KOPT-K1 (cell line): ENCODE measurements around the gene NIN.
"Not testable (repeated sequence)": the region's sequence is repeated elsewhere in the genome, so short reads cannot be mapped to it uniquely, and the experiment has no call there.

Experiments
- H3K27ac ChIP-seq: fragments of 200-600 bp; sonication (generic); 2 replicates; pipeline ENCODE4 v1.5.1; 2016; ENCODE audit warnings: antibody characterized with exemption, mild to moderate bottlenecking, low read depth, low read length; ENCODE audit not compliant: poor library complexity, severe bottlenecking
- H3K36me3 ChIP-seq: fragments of 200-600 bp; sonication (generic); 2 replicates; pipeline ENCODE4 v1.5.1; 2017; ENCODE audit warnings: antibody characterized with exemption, mild to moderate bottlenecking, low read length, moderate library complexity; ENCODE audit not compliant: insufficient read depth
- H3K9me3 ChIP-seq: fragments of 200-600 bp; sonication (generic); 2 replicates; pipeline ENCODE4 v1.5.1; 2017; ENCODE audit warnings: antibody characterized with exemption, low read length, mild to moderate bottlenecking; ENCODE audit not compliant: insufficient read depth, poor library complexity, severe bottlenecking

NIN gene

DNA sequence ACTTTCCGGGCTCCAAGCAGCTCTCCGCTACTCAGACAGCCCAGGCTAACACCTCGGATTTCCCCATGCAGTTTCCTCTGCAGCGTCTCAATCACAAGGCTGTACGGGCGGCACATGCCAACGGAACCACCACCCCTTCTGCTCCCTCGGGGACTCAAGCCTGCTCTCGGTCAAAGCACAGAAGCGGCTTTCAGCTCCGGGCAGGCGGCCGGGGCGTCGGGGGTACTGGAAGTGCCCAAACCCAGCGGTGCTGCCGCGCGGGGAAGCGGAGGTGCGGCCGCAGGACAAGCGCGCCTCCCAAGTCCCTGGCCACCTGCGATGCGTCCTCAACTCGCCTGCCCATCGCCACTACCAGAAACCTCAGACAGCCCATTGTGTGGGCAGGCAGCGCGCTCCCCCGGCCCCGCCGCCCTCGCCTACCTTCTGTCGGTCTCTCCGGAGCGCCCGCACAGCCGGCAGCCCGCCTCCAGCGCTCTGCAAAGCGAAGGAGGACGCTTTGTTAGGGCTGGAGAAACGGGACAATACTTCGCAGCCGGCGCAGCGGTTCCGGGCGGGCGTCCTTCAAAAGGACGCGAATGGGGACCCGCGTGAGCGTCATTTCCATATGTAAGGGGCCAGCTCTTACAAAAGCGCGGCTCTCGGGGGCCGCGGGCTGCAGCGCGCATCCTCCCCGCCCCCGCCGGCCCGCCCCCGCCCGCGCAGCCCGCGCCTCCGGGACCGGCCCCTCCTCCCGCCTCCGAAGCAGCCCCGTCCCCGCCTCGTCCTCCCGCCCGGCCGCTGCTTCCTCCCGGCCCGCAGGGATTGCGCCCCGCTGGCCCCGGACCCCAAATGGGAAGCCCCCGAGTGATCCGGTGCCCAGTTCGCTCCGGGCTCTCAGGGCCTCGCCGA, 674 bp downstream of the NIN start:
- Histone ChIP-seq H3K27ac (peak overlapping the region; percentile 50), H3K36me3 (no peaks in the 10 kb centered on the region), H3K9me3 (no peaks in the 10 kb centered on the region)

DNA sequence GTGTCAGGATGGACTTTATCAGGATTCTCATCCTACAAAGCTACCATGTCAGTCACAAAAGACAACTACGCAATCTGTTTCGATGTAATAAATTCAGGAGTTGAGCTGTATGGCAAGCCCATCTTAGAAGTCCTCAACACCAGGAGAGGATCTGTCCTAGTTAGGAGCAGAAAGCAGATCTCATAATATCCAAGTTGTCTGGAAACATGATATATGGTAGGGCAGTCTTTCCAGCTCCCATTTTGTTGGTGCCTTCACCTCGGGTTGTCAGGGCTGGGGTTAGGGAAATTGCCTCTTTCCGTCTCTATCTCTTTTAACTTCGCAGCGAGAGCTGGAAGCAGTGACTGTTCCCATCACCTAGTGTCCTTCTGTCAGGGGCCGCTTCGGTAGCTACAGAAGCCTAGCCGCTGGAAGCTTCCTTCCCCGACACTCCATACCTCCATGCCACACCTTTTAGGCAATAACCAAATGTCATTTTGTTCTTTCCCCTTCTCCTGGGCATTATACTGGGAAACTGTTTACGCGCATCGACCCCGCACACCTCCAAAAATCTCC, 1.4 kb downstream of the NIN start:
- no peaks in the 10 kb centered on the region for H3K9me3 ChIP-seq
- H3K27ac ChIP-seq = peak overlapping the region; percentile 34
- no peaks in the 10 kb centered on the region for H3K36me3 ChIP-seq

DNA sequence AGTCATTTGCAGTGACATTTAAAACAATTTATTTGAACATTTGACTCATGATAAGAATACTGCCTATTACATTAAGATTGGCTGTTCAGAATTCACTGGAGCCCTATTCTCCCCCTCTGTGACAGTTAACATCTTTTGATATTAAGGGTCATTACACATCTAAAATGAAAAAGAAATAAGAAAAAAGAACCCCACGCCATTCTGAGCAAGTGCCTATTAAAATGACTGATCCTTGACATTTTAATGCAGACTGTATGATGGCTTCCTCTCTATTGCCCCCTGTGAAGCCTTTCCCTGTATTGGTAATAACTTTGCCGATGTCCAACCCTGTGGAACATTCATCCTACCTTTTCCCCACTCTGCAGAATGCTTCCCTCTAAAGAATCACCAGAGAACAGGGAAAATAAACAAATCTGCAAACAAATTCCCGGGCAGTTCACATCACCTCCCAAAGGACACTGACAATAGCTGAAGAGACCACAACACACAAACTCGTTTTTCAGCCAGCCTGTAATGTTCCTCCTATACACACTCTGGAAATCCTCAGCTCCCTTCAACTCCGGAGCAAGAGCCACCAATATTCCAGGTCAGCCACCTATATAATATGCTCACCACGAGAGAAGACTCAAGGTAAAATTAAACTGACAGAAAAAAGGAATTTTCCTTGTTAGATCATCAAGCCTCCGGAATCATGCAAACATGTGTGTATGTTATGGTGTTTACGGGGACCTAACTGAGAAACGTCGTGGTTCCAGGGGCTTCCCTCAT, 2.1 kb downstream of the NIN start:
- H3K27ac ChIP-seq = no peak overlapping the region
- H3K9me3 ChIP-seq = no peaks in the 10 kb centered on the region
- no peaks in the 10 kb centered on the region for H3K36me3 ChIP-seq

DNA sequence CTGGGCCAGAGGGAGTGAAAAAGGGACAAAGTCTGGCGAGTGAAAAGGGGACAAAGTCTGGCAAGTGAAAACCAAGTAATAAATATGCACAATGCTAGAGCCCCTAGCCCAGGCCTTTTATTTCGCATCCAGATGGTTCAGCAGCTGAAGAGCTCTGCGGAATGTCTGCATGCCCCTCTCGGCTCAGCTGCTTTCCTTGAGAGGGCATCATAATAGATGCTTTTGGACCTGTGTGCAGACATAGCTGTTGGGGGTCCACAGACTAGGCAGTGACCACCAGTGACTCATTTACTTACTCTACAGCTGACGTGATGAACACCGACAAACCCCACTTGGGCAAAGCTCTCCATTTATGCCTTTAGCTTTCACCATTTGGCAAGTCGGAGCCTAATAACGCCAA, 4.3 kb downstream of the NIN start:
- Histone ChIP-seq H3K36me3 (no peaks in the 10 kb centered on the region), H3K27ac (no peak overlapping the region), H3K9me3 (no peaks in the 10 kb centered on the region)

DNA sequence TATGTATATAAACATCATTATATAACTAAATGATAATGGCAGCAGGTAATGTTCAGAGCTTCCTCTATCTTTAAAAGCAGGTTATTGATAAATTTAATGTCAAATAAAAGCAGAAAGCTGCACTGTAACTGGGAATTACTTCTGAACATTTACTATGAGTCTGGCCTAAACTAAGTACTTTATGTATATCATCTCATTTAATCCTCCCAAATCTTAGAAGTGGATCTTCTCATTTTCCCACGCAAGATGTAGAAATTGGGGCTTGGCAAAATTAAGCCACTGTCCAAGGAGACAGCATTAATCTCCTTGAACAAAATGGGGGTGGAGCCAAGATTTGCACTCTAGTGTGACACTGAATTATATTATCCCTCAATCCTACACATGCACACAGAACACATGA, 5.7 kb downstream of the NIN start:
- Histone ChIP-seq H3K27ac (no peak overlapping the region), H3K36me3 (peaks cover 1% of the 10 kb centered on the region; the same call in 1 of the 2 replicates)

DNA sequence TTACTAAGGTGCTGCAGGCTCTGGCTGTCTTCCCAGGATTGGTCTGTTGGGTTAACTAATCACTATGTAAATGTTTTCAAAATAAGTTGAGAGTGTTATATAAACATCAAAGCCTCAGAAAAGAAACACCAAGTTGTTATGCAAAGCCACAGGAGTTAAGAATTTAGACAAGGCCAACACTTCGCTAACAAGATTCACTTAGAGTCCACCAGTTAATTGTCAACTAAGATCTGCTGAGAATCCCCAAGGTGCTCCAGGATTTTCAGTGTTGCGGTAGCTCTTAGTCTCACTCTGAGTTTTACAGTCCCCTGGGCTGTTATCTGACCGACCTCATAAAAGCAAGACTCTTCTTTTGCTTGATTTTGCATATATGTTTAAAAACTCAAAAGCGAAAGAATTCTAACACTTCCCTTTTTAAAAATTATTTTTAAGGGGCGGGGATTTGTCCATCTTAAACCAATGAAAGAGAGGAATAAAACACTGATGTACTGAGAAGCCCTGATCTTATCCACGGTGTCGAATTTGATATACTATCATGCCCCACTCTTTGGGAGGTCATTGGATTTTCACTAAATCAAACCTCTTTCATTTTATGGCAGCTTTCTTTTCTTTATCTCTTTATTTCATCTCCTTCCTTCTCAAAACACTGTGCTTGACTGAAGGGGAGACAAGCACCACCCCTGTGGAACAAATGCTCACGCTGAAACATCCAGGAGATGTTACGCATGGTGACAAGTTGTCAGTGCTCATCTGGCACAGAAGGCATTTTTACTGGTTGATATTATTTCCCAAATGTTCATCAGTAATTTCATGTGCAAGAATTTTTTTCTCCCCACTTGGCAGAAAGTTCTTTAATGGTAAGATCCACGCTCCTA, 7.0 kb downstream of the NIN start:
- peaks cover 6% of the 10 kb centered on the region; the same call in 1 of the 2 replicates for H3K36me3 ChIP-seq
- H3K9me3 ChIP-seq = no peaks in the 10 kb centered on the region
- H3K27ac ChIP-seq = no peak overlapping the region

More for the DNA sequence above, 5.7 kb downstream of the NIN start:
- H3K9me3 ChIP-seq = no peaks in the 10 kb centered on the region

DNA sequence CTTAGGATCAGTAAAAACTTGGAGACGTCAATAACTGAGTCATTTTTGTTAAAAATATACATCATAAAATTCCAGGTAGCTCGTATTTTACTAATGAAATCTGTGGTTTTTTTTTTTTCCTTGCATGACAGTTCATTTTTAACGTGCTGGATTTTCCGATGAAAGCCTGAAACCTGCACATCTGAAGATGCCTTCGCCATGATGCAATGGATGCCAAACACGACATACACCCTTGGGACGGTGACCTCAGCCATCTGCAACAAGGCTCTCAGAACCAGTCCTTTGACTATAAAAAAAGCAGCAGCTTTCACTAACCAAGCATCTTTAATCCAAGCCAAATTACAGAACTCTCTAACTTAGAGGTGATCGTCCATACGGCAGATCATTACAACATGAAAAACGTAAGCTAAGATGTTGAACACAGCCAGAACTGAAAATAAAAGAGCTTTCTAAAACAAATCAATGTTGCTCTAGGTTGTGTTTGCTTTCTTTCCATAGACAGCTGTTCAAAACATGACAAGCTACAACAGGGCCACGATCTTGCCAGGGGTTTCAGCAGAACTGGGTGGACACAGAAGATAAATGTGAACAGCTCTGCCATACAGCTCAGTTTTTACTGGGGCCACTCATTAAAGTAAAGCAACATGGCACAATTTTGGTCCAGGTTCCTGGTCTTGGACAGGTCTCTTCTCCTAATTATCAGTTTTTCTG, 7.8 kb downstream of the NIN start:
- Histone ChIP-seq H3K36me3 (peaks cover 6% of the 10 kb centered on the region; the same call in 1 of the 2 replicates), H3K9me3 (no peaks in the 10 kb centered on the region), H3K27ac (no peak overlapping the region)

DNA sequence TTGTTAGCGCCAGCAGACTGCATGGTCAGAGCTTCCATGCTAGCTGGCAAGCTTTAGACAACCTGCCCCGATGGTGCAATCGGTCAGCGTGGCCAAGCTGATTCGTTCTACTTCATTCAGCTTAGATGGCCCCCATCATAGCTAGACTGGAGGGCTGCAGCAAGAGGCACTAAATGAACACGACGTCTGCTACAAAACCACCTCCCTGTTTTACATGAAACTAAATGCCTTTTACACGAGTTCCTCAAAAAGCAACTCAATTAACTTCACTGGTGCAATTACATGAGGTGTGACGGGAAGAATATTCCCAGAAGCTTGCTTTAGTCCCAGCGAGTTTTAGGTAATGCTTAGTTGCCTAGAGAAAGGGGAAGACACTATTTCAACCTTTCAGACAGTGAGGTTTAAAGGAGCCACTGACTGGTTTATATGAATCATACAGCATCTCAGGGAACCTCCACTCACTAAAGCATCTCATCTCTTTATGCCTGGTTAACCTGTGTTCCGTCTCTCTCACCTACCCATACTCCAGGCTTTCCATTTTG, 8.4 kb downstream of the NIN start:
- Histone ChIP-seq H3K36me3 (peaks cover 6% of the 10 kb centered on the region; the same call in 1 of the 2 replicates), H3K27ac (no peak overlapping the region), H3K9me3 (no peaks in the 10 kb centered on the region)

DNA sequence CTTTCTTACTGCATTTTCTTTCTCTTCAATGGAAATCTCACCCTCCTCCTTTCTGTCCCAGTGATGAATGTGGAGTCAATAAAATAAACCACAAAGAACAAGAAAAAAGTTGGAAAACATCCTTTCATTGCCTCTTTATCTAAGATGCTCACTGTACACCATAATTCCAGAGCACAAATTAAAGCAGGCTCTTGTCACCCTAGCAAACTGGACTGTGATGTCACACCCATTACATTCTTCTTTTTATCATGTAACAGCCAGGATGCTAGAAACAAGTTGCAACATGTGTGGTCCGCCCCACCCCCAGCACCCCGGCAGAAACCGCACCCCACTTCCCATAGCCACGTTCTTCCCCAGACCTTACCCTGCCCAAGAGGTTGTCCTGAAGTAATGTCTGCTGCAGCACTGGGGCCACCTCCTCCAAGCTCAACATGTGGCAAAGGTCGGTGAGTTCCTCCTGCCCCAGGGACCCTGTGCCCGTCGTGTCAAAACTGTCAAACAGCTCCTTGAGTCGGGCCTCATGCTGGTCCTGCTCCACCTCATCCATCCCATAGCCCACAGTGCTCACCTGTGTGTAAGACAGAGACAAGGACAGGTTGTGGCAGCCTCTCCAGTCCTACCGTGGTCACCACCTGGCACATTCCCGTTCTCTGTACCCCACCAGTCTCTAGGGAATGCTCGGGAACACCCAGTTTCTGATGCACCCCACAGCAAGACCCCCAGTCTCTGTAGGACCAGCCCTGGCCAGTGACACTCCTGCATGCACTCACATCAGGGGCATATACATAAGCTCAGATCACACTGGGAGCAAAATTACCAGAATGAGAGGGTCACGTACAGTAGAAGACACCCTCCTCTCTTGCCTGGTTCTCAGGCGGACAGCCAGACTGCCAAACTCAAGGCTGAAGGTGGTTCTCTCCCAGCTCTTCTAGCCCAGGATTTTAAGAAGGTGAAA, 9.2 kb downstream of the NIN start:
- Histone ChIP-seq H3K9me3 (no peaks in the 10 kb centered on the region), H3K27ac (no peak overlapping the region), H3K36me3 (peaks cover 6% of the 10 kb centered on the region; the same call in 1 of the 2 replicates)

DNA sequence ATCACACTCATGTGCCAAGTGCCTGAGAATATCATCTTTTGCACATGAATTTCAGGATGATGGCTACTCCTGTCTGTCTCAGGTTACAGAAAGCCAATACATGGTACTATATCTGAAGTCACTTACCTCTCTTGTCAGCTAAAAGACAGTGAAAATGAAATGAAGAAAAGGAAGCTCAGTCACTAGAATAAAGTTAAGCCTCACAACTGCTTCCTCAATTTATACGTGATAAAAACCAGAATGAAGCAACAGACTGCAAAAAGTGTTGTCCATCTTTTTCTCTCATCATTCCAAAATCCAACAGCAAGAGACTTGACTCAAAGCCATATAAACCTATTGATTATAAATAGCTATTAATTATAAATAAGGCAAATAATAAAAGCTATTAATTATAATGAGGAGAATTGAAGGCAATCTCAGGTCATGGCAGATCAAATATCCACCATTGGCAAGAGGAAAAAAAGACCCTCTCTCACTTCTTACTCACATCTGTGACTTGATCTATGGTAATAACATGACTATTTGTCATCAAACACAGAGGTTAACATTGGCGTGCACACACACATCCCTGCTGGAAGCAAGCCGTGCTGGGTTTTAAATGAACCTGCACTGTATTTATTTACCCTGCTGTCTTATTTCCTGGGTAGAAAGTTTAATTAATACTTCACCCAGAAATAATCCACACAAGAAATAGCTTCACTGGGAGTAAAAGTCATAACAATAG, 10.0 kb downstream of the NIN start:
- Histone ChIP-seq H3K36me3 (peaks cover 6% of the 10 kb centered on the region; the same call in 1 of the 2 replicates), H3K27ac (no peak overlapping the region), H3K9me3 (no peaks in the 10 kb centered on the region)

DNA sequence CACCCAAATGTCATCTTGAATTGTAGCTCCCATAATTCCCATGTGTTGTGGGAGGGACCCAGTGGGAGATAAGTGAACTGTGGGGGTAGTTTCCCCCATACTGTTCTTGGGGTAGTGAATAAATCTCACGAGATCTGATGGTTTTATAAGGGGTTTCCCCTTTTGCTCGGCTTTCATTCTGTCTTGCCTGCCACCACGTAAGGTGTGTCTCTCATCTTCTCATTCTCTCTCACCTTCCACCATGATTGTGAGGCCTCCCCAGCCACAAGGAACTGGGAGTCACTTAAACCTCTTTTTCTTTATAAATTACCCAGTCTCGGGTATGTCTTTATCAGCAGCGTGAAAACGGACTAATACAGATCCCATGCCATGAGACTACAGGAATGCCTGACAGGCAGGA, 11.7 kb downstream of the NIN start:
- not testable (repeated sequence) for H3K27ac ChIP-seq, H3K9me3 ChIP-seq, H3K36me3 ChIP-seq

DNA sequence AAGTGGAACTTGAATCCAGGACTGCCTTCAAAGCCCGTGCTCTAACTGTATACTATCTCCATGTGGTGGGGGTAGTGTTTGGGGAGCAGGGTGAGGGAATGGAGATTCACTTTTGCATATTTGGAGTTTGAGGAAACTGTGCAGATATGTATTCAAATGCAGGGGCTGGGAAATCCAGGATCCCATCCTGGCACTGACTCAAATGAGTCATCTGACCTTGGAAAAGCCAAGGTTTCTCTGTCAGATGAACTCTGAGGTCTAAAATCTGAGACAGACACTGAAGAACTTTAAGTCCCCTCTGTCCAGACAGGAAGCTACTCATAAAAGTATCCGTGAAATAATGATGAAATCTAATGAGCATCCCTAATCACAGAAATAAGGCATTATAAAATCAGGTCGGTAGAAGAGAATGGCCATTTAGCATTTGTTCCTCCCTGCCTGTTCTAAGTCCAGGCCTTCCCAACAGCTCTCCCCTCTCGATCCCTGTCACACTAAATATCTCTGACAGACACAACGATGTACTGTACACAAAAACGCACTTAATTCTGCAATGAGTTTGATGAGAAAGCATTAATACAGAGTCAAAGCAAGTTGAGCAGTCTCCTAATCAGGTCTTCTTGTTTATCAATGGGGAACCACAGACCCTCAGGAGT, 14.4 kb downstream of the NIN start:
- Histone ChIP-seq H3K27ac (no peak overlapping the region), H3K9me3 (peaks cover 5% of the 10 kb centered on the region), H3K36me3 (peaks cover 6% of the 10 kb centered on the region; the same call in 1 of the 2 replicates)
